ENCODE data around the gene NTNG1. TPM values are rescaled to one million over a fixed set of nuclear protein-coding genes. Genes with fewer than 3 reads are reported as not detected.

The NTNG1 gene
- total RNA-seq, 1 donor from 2014 or later, result not detected

- no peak for DNase-seq (ENCODE audit: low spot score)
- Mint-ChIP-seq H3K4me1 (ENCODE audit: low read depth) (no peaks in the 10 kb centered on the region), H3K36me3 (ENCODE audit: low read depth) (no peaks in the 10 kb centered on the region), H3K9me3 (ENCODE audit: low read depth) (no peaks in the 10 kb centered on the region), H3K27ac (ENCODE audit: unreplicated experiment) (no peak overlapping the region), H3K27me3 (ENCODE audit: low read depth) (no peaks in the 10 kb centered on the region), H3K4me3 (ENCODE audit: unreplicated experiment) (no peak overlapping the region)
- TF ChIP-seq CTCF (IDR thresholded peaks at IDR 0.05), result no peak
Observed at GRCh38 chr1:107352850-107353249, 212.0 kb downstream of the NTNG1 start.

- Mint-ChIP-seq H3K4me1 (ENCODE audit: low read depth) (no peaks in the 10 kb centered on the region), H3K27ac (ENCODE audit: unreplicated experiment) (no peak overlapping the region), H3K36me3 (ENCODE audit: low read depth) (no peaks in the 10 kb centered on the region), H3K4me3 (ENCODE audit: unreplicated experiment) (no peak overlapping the region), H3K27me3 (ENCODE audit: low read depth) (no peaks in the 10 kb centered on the region), H3K9me3 (ENCODE audit: low read depth) (no peaks in the 10 kb centered on the region)
- DNase-seq (ENCODE audit: low spot score), result no peak
- TF ChIP-seq CTCF (IDR thresholded peaks at IDR 0.05), result no peak
Observed at GRCh38 chr1:107357376-107357775, 216.5 kb downstream of the NTNG1 start.

DNA sequence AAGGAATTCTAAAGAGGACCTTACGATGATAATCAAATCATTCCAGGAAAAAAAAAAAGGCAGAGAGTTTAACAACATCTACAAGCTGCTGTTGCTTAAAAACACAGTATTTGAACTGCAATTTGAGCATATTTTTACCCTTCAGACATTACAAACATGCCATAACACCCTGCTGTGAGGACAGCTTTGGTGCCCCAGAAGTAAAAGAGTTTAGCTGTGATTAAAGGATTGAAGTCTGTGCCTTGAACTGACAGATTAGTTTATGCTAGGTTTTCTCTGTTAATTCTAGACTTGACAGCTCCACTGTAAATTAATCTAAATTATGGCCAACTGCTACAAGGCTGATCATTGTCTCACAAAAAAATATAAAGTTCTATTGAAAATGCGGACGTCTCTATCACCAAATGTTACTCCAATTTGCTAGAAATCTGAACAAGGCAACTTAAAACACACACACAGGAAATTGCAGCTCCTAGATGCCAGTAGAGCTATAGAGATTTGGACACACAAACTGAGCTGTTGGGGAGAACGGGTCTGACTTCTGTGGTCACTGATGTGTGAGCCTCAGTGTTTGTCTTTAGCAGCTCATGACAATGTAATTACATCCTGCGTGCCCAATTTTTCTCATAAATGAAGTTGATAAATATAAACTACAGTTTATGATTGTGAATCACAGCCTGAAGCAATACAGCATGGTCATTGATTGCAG lies 217.9 kb downstream of the NTNG1 start:
- no peak for TF ChIP-seq CTCF (IDR thresholded peaks at IDR 0.05)
- Mint-ChIP-seq H3K36me3 (ENCODE audit: low read depth) (no peaks in the 10 kb centered on the region), H3K4me1 (ENCODE audit: low read depth) (no peaks in the 10 kb centered on the region), H3K4me3 (ENCODE audit: unreplicated experiment) (no peak overlapping the region), H3K27me3 (ENCODE audit: low read depth) (no peaks in the 10 kb centered on the region), H3K27ac (ENCODE audit: unreplicated experiment) (no peak overlapping the region), H3K9me3 (ENCODE audit: low read depth) (no peaks in the 10 kb centered on the region)
- DNase-seq (ENCODE audit: low spot score), result no peak

GRCh38 chr1:107359472-107360241 lies 218.8 kb downstream of the NTNG1 start:
- Mint-ChIP-seq H3K27me3 (ENCODE audit: low read depth) (no peaks in the 10 kb centered on the region), H3K9me3 (ENCODE audit: low read depth) (no peaks in the 10 kb centered on the region), H3K36me3 (ENCODE audit: low read depth) (no peaks in the 10 kb centered on the region), H3K4me1 (ENCODE audit: low read depth) (no peaks in the 10 kb centered on the region), H3K27ac (ENCODE audit: unreplicated experiment) (no peak overlapping the region), H3K4me3 (ENCODE audit: unreplicated experiment) (no peak overlapping the region)
- TF ChIP-seq CTCF (IDR thresholded peaks at IDR 0.05), result no peak
- DNase-seq (ENCODE audit: low spot score), result no peak

DNA sequence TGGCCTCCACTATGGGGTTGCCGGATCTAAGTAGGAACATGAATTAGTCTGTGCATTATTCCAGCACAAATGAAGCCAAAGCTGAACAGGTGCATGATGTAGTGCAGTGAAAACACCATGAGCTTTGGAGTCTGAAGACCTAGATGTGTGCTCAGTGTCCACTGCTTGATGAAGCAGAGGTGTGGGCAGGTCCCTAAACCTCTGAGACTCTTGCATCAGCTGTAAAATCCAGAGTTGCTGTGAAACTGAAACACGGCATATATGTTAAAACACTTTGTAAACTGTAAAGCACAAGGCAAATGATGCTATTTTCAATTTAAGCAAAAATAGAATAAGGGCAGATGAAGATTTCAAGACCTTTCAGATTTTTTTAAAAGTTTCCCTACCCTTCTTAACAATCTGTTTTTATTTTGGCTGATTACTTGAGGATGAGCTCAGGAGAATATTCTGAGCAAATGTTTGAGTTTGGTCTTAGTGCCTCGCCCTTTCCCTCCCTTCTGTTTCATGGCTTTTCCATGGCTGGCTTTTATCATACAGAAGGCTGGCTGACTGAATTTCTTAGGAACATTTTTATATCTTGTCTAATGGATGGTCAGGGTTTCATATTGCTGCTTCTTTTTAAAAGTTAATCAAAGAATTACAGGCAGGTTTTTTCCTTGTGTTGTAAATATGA lies 221.8 kb downstream of the NTNG1 start:
- no peak for DNase-seq (ENCODE audit: low spot score)
- no peak for TF ChIP-seq CTCF (IDR thresholded peaks at IDR 0.05)
- Mint-ChIP-seq H3K4me1 (ENCODE audit: low read depth) (no peaks in the 10 kb centered on the region), H3K9me3 (ENCODE audit: low read depth) (no peaks in the 10 kb centered on the region), H3K36me3 (ENCODE audit: low read depth) (no peaks in the 10 kb centered on the region), H3K4me3 (ENCODE audit: unreplicated experiment) (no peak overlapping the region), H3K27ac (ENCODE audit: unreplicated experiment) (no peak overlapping the region), H3K27me3 (ENCODE audit: low read depth) (no peaks in the 10 kb centered on the region)
